Adrenal gland (tissue), 5 donors: ENCODE measurements around the gene AUTS2.

ENCODE experiments used
- POLR2A ChIP-seq, 2 donors: fragments of 450-650 bp; IDR thresholded peaks; one replicate each; pipeline ENCODE4 v1.6.1; 2017; ENCODE audit warnings: antibody characterized with exemption in 2 of 2, mild to moderate bottlenecking in 2 of 2, moderate library complexity in 1 of 2
- TF ChIP-seq, protein P1 (sequence below), 6 experiments: fragments of 450-650 bp in 4 of 6; fragments of 200-600 bp in 2 of 6; sonication (generic) in 1 of 6; IDR thresholded peaks; 1 replicate in 5 of 6; 2 replicates in 1 of 6; pipeline versions ENCODE4 v1.5.1 to v1.8.0; 2016 to 2021; ENCODE audit warnings: antibody characterized with exemption in 6 of 6, mild to moderate bottlenecking in 2 of 6, moderate library complexity in 1 of 6
- donor health status: DM: no; HTN: no; CAD: no.

DNA sequence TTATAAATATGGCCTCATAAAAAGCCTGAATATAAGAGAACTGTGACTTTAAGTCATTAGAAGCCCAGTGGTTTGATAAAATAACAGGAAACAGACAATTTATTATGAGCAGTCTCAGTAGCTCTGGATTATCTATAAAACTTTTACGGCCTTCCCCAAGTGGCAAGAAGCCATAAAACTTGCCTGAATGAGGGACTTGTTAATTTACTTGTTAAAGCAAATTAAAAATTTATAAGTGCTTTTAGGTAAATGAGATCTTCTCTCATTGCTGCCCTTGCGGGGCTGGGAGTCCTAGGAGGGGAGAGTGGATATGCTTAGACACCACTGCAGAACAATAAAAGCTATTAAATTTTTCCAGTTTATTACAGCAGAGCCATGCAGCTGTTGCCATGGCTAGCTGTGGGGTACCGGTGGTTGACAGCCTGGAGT lies 499.9 kb downstream of the AUTS2 start:
- TF ChIP-seq, protein P1, sequence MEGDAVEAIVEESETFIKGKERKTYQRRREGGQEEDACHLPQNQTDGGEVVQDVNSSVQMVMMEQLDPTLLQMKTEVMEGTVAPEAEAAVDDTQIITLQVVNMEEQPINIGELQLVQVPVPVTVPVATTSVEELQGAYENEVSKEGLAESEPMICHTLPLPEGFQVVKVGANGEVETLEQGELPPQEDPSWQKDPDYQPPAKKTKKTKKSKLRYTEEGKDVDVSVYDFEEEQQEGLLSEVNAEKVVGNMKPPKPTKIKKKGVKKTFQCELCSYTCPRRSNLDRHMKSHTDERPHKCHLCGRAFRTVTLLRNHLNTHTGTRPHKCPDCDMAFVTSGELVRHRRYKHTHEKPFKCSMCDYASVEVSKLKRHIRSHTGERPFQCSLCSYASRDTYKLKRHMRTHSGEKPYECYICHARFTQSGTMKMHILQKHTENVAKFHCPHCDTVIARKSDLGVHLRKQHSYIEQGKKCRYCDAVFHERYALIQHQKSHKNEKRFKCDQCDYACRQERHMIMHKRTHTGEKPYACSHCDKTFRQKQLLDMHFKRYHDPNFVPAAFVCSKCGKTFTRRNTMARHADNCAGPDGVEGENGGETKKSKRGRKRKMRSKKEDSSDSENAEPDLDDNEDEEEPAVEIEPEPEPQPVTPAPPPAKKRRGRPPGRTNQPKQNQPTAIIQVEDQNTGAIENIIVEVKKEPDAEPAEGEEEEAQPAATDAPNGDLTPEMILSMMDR (IDR thresholded peaks at IDR 0.05) = no peak
- no peak for TF ChIP-seq POLR2A (IDR thresholded peaks at IDR 0.05)
